GM06990 (cell line): ENCODE data around the gene PPCDC.

Experiments used
- DNase-seq: peaks from one replicate; pipeline ENCODE4 v3.0.0-alpha.2; 2011; ENCODE audit not compliant: insufficient read length; ENCODE audit errors: extremely low read depth
- H3K27me3 ChIP-seq: replicated peaks from 2 replicates; pipeline ENCODE4 v1.6.0; 2011; ENCODE audit warnings: low read length; ENCODE audit not compliant: control insufficient read depth, insufficient read depth
- H3K36me3 ChIP-seq: 2 replicates; pipeline ENCODE4 v1.5.1; 2011; ENCODE audit warnings: low read length; ENCODE audit not compliant: control insufficient read depth, insufficient read depth
- H3K4me3 ChIP-seq: replicated peaks from 2 replicates; pipeline ENCODE4 v1.5.1; 2011; ENCODE audit warnings: low read depth, mild to moderate bottlenecking, control low read depth, low read length
- CTCF ChIP-seq: IDR thresholded peaks from 2 replicates; pipeline ENCODE4 v1.5.1; 2011; ENCODE audit warnings: low read length, control low read depth, mild to moderate bottlenecking, inconsistent platforms; ENCODE audit not compliant: insufficient read depth, poor library complexity, severe bottlenecking

PPCDC gene

GRCh38 chr15:74982183-74982582 is 41.2 kb upstream of the PPCDC start:
- no peaks in the 10 kb centered on the region for H3K36me3 ChIP-seq
- TF ChIP-seq CTCF = no peak
- no peaks in the 10 kb centered on the region for H3K27me3 ChIP-seq
- no peak for DNase-seq
- H3K4me3 ChIP-seq = no peak overlapping the region

GRCh38 chr15:74983725-74984231 is 39.6 kb upstream of the PPCDC start:
- DNase-seq = peak; percentile 44
- TF ChIP-seq CTCF = no peak
- H3K27me3 ChIP-seq = no peaks in the 10 kb centered on the region
- no peak overlapping the region for H3K4me3 ChIP-seq
- H3K36me3 ChIP-seq = no peaks in the 10 kb centered on the region

GRCh38 chr15:74988007-74988800 is 35.2 kb upstream of the PPCDC start:
- Histone ChIP-seq H3K4me3 (no peak overlapping the region), H3K36me3 (no peaks in the 10 kb centered on the region), H3K27me3 (no peaks in the 10 kb centered on the region)
- DNase-seq = no peak
- peak; percentile 72 for TF ChIP-seq CTCF

- H3K4me3 ChIP-seq = no peak overlapping the region
- TF ChIP-seq CTCF = no peak
- H3K27me3 ChIP-seq = no peaks in the 10 kb centered on the region
- H3K36me3 ChIP-seq = no peaks in the 10 kb centered on the region
- DNase-seq = no peak
These were observed 33.9 kb upstream of the PPCDC start for GRCh38 chr15:74989527-74989926.

GRCh38 chr15:74992619-74993018 is 30.8 kb upstream of the PPCDC start:
- DNase-seq = no peak
- H3K36me3 ChIP-seq = no peaks in the 10 kb centered on the region
- no peaks in the 10 kb centered on the region for H3K27me3 ChIP-seq
- no peak for TF ChIP-seq CTCF
- H3K4me3 ChIP-seq = no peak overlapping the region
